HT-29 (cell line): Measurements from ENCODE around the gene DHX58. TPM values are rescaled to one million over a fixed set of nuclear protein-coding genes. Genes with fewer than 3 reads are reported as not detected.
A peak's percentile ranks its signal among the peaks of the same experiment; 100 is the strongest.
"Not testable (repeated sequence)": the region's sequence is repeated elsewhere in the genome, so short reads cannot be mapped to it uniquely, and the experiment has no call there.

ENCODE experiments used
- DNase-seq: peaks from one replicate; pipeline ENCODE4 v3.0.0-alpha.2; 2015; ENCODE audit warnings: low spot score
- total RNA-seq: library from RNA; depleted of rRNA; stranded (reverse); fragments of >200 nt; shearing (Covaris generic); gene quantifications from 2 replicates; pipeline ENCODE4 v1.2.3, GENCODE V29; 2014; rRNA removed

The DHX58 gene
- 9.1 and 9.7 TPM in 2 replicates for total RNA-seq

DNA sequence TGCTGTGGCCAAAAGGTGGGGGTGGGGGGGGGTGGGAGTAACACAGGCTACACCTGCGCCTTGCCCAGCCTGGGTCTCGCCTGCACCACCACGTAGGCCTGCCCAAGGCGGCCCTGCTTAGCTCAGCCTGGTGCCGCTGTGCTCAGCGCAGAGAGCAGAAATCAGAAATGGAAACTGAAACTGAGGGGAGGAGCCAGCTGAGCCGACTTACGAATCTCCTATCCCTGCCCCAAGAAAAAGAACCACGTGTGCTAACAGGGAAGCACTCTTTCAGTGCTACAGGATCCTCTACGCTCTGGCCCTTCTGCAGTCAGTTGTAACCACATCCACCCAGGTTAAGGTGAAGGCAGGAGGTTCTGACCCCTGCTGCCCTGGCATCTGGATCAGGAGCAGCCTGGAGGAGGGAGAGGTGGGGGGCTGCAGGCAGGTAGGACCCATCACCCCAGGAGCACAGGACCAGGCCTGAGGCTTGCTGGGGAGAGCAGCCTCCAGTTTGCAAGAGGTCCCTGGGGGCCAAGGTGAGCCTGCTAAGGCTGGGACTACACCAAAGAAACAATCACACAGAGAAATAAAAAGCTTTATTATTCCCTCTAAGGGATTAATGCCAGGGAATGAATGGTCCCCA, at the start of gene DHX58:
DHX58 (minus strand) TSS at position 163 of the 625 bp plus-strand sequence. CDS start 822 bp downstream, outside the sequence.
- peak; percentile 76 for DNase-seq

DNA sequence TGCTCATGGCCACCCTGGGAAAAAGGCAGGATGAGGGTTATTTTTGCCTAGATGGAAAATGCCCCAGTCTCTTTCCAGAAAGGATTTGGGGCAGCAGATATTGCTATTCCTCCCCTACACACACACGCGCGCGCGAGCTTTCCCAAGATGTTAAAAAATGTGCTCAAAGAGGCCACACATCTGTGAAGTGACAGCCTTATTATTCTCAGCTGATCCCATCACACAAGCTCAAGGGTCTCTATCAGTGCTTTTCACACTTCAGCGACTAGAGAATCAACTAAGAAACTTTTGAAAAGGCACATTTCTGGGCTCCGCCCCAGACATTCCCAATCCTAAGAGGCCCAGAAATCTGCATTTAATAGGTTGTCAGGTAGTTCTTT, 48.0 kb upstream of the DHX58 start:
- DNase-seq: no peak

DNA sequence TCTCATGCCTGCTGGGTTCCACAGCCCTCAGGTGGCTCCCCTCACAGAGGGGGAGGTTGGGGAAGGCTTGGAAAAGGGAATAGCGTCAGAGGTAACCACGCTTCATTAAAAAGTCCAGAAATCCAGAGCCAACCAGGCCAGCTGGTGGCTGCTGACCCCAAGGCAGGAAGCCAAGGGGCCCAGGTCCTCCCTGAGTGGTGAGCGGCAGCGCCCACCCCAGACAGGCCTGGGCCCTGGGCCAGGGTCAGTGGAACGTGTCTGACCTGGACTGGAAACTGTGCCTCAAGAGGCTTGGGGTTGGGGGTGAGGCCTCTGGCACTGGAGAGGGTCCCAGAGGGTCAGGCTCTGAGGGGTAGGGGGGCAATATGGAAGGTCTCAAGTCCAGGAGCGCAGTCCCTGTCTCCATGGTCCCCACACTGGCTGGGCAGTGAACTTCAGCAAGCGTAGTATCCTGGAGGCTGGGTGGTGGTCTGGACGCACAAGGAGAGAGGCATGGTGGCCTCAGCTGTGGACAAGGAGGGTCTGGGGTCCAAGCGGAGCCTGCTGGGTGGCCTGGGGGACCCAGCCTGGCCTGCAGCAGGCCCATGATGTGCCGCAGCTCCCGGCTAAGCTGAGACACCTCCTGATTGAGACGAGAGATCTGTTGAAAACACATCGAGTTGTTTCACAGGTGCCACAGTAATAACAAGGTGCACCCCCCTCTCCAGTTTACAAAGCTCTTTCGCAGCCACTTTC, 47.4 kb upstream of the DHX58 start:
- DNase-seq: no peak

DNA sequence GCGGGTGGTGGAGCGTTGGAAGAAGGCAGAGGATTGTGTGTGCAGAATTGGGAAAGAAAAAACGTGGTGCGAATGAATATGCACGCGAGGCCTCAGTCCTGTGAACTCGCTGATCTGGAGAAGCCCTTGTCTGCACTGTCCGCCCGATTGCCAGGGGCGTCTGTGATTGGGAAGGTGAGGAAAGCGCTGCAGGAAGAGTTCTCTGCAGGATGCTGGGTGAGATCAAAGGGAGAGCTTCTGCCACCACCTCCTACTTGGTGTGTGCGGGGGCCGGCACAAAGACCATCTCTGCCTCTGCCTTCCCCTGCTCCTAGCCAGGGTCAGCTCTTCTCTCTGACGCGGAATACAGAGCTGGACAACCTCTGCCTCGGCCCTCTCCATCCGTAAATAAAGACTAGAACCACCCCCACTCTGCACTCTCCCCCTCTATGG, 43.1 kb upstream of the DHX58 start:
- no peak for DNase-seq

DNA sequence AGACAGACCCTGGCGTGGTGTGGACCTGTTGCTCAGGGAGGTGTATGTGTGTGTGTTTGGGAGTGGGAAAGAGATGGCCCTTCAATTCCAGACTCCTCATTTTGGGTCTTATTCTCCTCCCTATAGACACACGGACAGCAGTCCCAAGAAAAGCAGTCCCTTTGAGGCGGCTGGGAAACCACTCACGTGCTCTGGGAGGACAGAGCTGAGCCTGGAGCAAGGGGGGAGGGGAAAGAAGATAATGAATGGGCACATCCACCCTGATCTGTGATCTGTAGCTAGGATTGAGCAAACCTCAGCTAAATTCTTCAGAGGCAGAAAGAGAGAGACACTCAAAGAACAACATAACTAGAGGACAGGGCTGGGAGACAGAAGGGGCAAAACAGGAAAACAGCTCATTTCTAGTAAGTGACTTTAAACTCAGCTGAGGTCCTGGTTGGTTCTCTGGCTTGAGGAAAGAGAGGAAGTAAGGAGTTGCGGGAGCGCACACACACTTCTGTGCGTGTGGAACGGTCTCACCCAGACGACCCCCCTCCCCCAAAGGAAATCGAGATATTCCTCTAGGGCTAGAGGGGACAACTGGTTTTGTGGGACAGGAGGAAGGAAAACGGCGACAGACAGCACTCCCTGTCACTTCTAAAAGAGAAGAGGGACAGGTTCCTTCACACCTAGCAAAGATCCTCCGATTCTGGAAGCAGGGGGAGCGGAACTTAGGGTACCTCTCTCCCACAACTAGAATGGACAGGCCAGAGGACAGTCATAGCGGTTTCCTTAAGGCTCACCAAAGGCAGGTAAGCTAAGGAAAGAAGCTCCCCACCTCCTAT, 41.6 kb upstream of the DHX58 start:
- no peak for DNase-seq

DNA sequence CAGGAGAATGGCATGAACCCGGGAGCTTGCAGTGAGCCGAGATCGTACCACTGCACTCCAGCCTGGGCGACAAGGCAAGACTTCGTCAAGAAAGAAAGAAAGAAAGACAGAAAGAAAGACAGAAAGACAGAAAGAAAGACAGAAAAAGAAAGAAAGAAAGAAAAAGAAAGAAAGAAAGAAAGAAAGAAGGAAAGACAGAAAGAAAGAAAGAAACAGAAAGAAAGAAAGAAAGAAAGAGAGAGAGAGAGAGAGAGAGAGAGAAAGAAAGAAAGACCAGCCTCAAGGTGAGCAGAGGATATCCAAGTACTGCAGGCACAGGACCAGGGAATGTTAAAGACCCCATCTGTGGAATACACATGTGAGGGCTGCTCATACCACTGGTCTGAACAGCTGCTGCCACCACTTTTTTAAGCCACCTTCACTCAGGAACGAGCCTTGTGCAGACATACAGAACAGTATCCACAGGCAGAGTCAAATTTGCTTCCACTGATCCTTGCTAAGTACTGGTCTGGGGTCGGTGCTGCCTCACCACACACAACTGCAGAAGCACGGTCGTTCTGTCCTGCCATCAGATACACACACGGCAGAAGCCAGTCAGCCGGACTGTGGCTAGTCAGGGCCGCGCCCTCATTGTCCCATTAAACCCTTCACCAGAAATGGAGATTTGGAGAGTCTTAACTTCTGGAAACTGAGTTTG, 34.5 kb upstream of the DHX58 start:
- no peak for DNase-seq

DNA sequence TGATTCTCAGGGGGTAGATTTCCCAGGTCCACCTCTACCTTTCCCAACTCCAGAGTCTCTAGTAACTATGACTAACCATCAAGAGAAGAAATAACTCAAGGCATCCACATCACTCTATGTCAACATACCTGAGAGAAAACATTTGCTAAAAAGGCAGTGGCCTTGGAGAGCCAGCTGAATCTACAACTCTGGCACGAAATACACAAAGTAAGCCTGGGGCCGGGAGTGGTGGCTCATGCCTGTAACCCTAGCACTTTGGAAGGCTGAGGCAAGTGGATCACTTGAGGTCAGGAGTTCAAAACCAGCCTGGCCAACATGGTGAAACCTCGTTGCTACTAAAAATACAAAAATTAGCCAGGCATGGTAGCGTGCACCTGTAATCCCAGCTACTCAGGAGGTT, 30.6 kb upstream of the DHX58 start:
- not testable (repeated sequence) for DNase-seq

DNA sequence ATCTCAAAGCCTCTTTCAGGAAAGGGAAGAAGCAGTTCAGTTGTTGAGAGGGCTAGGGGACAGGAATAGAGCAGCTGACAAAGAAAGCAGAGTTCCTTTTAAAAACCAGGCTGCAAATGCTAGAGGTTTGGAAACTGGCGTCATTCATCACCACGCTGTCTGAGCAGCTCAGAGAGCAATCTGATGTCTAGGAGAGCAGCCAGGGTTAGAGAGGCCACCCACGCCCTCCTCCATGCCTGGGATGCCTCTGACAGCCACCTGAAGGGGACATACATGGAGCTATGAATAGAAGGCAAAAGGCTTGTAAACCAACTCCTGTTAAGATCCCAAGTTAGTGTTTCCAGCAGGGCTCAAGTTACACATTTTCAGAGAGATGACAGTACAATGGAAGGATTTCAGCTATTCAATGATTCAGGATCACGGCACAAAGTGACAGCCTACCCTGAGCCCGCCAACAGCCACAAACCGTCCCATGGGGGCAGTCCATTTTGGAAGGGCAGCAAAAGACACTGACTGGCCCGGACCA, 29.9 kb upstream of the DHX58 start:
- DNase-seq: no peak

DNA sequence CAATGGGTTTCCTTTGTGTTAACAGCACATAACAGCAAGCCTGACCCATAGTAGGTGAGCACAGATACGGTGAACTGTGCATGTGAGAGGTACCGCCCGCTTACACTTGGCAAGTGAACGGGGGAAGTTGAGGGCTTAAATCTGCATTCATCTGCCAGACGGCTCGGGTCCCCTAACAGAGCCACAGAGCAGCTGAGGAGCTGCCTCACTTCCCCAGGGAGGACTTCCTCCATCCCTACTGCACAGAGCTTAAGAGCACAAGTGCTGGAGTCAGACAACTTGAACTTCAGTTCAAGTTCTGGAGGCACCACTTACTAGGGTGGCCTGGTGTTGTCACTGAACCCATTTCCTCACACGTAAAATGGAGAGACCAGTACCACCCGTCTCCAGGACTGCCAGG, 28.9 kb upstream of the DHX58 start:
- DNase-seq: no peak

DNA sequence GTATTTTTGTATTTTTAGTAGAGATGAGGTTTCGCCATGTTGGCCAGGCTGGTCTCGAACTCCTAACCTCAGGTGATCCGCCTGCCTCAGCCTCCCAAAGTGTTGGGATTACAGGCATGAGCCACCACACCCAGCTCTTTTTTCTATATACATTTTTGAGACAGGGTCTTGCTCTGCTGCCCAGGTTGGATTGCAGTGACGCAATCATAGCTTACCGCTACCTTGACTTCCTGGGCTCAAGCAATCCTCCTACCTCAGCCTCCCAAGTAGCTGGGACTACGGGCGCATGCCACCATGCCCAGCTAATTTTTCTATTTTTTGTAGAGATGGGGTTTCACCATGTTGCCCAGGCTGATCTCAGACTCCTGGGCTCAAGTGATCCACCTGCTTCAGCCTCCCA, 28.2 kb upstream of the DHX58 start:
- DNase-seq: not testable (repeated sequence)

DNA sequence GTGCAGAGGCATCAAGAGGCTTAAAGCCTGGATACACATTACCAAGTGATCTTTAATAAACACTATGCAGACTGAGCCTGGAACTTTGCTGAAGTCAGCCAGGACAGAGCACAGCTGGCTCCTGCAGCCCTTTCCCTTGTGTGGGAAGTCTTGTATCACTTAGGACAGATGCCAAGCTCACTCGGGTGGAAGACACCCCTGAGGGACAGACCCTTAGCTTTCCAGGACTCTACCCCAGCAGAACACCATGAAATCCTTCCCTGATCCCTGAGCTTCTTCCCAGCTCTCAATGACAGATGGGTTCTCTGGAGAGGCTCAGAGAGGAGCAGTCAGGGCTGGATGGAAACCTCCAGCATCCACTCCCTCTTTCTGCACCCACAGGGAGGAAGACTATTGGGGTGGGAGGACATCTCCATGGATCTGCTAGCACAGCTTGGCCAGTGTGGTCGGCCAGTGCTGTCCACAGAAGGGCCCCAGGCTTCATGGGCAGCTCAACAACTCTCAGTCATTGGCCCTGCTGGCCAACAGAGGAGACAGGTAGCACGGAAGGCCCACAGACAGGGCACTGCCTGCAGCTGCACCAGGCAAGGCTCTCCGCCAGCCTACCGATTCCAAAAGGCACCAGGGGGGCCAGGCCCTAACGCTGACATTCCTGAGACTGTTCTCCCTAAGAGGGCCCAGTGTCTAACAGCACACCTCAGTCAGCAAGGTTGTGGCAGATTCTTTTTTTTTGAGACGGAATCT, 26.4 kb upstream of the DHX58 start:
- no peak for DNase-seq

DNA sequence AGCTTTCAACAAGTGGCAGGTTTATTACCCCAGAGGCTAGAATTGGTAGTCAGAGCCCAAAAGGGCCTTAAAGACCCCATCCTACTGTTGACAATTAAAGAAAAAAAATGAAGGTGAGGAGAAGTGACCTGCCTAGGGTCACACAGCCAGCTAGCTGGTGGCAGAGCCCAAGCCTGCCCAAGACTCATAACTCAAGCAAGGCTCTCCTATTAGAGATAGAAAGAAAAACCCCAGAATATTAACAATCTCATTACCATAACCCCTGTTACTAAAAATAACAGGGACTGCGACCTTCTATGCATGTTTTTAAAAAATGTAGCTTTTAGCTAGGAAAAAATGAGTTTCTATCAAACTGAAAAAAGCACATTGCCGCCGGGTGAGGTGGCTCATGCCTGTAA, 24.1 kb upstream of the DHX58 start:
- no peak for DNase-seq

DNA sequence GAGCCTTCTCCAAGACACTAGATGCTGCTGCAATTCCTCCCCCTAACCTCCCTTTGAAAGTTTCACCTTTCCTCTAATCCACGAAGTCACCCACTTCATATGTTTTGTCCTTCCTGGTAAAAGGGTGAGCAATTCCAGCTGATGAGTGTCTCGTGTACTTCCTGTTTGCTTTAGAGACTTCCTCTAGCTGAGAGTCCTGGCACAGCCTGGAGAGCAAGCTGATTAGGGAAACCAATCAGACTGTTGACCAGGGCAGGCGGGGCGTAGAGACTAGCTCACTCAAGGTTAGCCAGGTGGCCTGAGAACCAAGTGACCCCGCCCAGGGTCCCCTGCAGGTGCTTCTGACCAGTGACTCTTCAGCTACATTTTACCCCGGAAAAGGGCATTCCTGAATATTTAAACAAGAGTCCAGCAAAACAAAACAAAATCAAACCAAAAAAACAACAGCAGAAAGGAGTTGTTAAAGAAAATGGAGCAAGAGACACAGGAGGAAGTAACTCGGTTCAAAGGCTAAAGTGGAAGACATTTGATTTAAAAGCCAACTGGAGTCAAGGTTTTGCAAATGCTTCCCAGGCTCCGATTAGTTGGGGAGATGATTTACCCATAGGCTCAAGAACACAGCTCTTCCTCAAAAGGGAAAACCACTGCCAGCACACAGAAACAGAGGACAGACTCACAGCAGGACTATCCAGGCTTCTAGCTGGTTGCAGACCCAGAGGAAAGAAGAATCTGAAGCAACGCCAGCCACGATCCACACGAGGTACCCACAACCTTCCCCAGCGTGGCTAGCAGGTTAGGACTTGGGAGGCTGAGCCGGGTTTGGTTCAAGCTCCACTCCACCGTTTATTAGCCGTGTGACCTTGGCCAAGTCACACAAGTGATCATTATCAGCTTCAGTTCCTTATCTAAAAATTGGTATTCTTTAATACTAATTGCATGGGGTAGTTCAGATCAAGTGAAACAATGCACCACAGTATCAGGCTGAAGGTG, 23.4 kb upstream of the DHX58 start:
- DNase-seq: peak; percentile 91

DNA sequence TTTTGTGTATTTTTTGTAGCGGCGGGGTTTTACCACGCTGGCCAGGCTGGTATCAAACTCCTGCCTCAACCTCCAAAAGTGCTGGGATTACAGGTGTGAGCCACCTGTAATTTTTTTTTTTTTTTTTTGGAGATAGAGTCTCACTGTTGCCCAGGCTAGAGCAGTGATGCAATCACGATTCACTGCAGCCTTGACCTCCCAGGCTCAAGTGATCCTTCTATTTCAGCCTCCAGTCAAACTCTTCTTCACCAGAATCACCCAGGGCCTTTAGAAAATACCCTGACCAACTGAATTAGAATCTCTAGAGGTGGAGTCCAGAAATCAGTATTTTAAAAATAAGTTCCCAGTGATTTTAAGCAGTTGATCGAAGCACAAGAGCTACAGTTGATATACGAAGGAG, 22.6 kb upstream of the DHX58 start:
- DNase-seq: no peak

DNA sequence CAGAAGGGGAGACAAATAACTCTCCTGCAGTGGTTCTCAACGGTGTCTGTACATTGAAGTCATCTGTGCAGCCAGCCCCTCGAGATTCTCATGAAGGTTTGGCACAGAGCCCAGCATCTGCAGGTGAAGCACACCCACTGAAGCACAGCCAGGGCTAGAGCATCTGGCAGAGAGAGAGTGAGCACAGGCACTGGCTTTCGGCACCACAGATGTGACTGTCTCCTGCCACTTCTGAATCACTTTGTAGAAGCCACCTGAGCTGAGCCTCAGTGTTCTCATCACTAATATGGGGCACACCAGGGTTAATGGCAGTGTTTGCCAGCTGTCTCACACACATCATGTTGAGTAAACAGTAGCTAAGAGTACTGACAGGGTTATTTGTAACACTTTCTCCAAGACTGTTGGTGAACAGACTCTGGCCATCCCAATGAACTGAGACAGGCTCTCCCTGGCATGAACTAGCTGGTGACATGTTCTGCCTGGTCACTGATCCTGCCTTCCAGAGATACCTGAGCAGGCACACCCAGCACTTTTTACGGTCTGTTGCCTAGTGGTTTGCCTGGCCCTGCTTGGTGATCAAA, 21.0 kb upstream of the DHX58 start:
- no peak for DNase-seq

DNA sequence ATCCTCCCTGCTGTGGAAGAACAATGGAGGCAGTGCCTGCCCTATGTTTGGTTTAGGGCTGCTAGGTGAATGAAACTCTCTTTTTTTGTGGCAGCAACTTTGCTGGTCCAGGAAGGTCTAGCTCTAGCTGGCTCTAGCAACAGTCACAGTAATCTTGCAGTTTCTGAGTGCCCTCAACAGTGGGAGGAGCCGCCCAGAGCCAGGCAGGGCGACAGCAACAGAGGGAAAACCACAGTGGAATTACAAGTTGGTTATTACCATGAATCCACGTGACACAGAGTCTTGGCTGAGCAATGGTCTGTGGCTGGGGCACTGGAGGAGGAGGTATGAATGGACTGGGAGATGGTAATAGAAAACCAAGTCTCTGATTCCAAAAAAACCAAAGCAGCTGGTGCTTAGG, 20.4 kb upstream of the DHX58 start:
- peak; percentile 63 for DNase-seq

DNA sequence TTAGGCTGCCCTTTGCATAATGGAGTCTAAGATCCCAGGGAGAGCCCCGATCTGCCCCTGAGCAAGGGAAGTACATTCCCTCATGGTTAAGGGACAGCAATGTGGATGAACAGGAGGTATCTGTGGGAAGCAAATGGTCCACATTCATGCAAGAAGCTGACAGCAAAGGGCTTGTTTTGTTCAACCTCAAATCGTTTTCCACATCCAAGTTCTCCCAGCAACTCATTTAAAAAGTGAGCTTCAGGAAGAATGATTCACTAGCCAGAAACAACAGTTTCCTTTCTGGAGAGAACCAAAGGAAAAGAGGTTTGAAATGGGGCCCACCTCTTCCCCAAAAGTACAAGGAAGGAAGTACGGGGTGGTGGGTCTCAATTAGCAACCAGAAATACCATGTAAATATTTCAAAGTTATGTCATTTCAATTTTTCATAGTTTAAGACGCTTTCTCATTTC, 19.5 kb upstream of the DHX58 start:
- DNase-seq: no peak

DNA sequence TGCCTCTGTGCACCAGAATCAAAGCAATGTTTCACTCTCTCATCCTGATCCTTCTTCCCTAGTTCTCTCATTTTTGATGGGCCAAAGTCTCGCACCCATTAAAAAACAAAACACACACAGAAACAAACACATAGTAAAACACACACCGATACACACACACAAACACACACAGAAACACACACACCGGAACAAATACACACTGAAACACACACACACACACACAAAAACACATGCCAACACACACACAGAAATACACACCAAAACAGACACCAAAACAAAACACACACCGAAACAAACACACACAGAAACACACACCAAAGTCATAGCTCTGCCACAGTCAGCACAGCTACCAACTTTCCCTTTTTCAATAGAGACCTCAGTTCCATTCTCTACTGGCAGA, 18.7 kb upstream of the DHX58 start:
- DNase-seq: no peak

DNA sequence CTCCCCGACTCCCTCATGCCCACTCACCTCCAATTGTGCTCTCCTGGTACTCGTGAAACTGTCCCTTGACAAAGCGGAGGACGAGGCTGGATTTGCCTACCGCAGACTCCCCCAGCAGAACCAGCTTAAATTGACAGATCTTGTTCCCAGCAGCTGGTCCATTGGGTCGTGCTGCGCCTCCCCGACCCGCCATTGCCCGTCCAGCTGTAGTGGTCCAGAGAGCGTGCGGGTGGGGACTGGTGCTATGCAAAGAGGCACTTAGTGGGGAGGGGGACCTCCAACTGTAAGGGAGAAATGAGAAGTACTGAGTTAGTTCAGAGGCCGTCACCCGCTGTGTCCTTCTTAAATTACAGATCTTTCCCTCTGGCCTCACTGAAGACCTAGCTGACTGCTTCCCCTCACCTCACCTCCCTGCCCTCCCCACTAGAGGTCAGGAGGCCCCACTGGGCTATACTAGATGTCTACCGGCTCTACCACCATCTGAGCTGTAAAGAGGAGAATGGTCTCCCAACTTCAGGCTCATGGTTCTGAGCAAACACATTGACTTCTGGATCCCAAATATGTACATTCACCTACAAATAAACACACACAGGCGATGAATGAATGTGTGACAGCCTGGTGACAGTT, 17.9 kb upstream of the DHX58 start:
- no peak for DNase-seq
